Measurements from ENCODE around the gene XYLT1.

- TF ChIP-seq CTCF (IDR thresholded peaks at IDR 0.05) (no peak), POLR2AphosphoS5 (IDR thresholded peaks at IDR 0.05; ENCODE audit: insufficient read depth in 1 of 2, low read depth in 1 of 2) (no peak)
These were observed 30.6 kb downstream of the XYLT1 start for GRCh38 chr16:17440131-17440530.

Measured in vagina (tissue), 2 donors.